HL-60 (cell line): ENCODE data around the gene FREM2.

Experiments
- GABPA ChIP-seq: IDR thresholded peaks from 2 replicates; pipeline ENCODE4 v1.6.1; 2012; ENCODE audit warnings: low read depth
- POLR2AphosphoS5 ChIP-seq: IDR thresholded peaks from 2 replicates; pipeline ENCODE4 v1.6.1; 2012; ENCODE audit warnings: low read depth
- REST ChIP-seq: IDR thresholded peaks from 2 replicates; pipeline ENCODE4 v1.6.1; 2012; ENCODE audit warnings: low read depth; ENCODE audit not compliant: insufficient replicate concordance
- SPI1 ChIP-seq: IDR thresholded peaks from 2 replicates; pipeline ENCODE4 v1.6.1; 2012; ENCODE audit warnings: low read depth, mild to moderate bottlenecking, borderline replicate concordance
- TF ChIP-seq, protein P1 (sequence below): IDR thresholded peaks from one replicate; pipeline ENCODE4 v1.5.1; 2011; ENCODE audit warnings: low read length, control low read depth, inconsistent platforms; ENCODE audit not compliant: insufficient read depth

- no peak for TF ChIP-seq REST
- TF ChIP-seq, protein P1, sequence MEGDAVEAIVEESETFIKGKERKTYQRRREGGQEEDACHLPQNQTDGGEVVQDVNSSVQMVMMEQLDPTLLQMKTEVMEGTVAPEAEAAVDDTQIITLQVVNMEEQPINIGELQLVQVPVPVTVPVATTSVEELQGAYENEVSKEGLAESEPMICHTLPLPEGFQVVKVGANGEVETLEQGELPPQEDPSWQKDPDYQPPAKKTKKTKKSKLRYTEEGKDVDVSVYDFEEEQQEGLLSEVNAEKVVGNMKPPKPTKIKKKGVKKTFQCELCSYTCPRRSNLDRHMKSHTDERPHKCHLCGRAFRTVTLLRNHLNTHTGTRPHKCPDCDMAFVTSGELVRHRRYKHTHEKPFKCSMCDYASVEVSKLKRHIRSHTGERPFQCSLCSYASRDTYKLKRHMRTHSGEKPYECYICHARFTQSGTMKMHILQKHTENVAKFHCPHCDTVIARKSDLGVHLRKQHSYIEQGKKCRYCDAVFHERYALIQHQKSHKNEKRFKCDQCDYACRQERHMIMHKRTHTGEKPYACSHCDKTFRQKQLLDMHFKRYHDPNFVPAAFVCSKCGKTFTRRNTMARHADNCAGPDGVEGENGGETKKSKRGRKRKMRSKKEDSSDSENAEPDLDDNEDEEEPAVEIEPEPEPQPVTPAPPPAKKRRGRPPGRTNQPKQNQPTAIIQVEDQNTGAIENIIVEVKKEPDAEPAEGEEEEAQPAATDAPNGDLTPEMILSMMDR = no peak
- no peak for TF ChIP-seq POLR2AphosphoS5
- TF ChIP-seq GABPA = no peak
- TF ChIP-seq SPI1 = no peak
Measured at GRCh38 chr13:38661010-38661675, 25.7 kb upstream of the FREM2 start.
